H1 (cell line): ENCODE measurements around the gene AFAP1L1. TPM values are rescaled to one million over a fixed set of nuclear protein-coding genes. Genes with fewer than 3 reads are reported as not detected.

ENCODE experiments used
- CTCF ChIA-PET: fragments of 300-600 bp; sonication (Branson Sonifier 250); formaldehyde crosslinking; loops from one replicate; lab custom pipeline; 2021; ENCODE audit not compliant: partially characterized antibody; lab: Charles Lee
- POLR2A ChIA-PET: fragments of 300-600 bp; sonication (Branson Sonifier 250); formaldehyde crosslinking; loops from one replicate; lab custom pipeline; 2021; ENCODE audit warnings: inconsistent platforms; ENCODE audit not compliant: partially characterized antibody; lab: Charles Lee
- DNase-seq, 2 experiments: peaks; one replicate each; pipeline versions ENCODE4 v3.0.0 to v3.0.0-alpha.2; 2010 to 2022; ENCODE audit warnings: low spot score in 2 of 2, low read depth in 1 of 2, mixed read lengths in 1 of 2
- FAIRE-seq: peaks from 2 replicates; lab custom pipeline; 2011; peaks lifted over from hg19 to GRCh38; lab: Jason Lieb, UNC
- H2AFZ ChIP-seq: 2 replicates; pipeline ENCODE4 v1.8.1; 2012; ENCODE audit warnings: low read length, inconsistent platforms
- H2AK5ac ChIP-seq: 2 replicates; pipeline ENCODE4 v1.6.1; 2013; ENCODE audit warnings: low read depth, low read length
- H2BK120ac ChIP-seq: replicated peaks from 2 replicates; pipeline ENCODE3; 2013; ENCODE audit warnings: low read depth, low read length, inconsistent platforms
- H2BK12ac ChIP-seq: 2 replicates; pipeline ENCODE4 v1.6.1; 2013; ENCODE audit warnings: low read depth, low read length
- H2BK15ac ChIP-seq: 2 replicates; pipeline ENCODE4 v1.6.1; 2013; ENCODE audit warnings: low read length
- H2BK20ac ChIP-seq: 2 replicates; pipeline ENCODE4 v1.6.1; 2013; ENCODE audit warnings: low read length
- H2BK5ac ChIP-seq: 2 replicates; pipeline ENCODE4 v1.6.1; 2013; ENCODE audit warnings: low read depth, low read length
- H3K14ac ChIP-seq: 2 replicates; pipeline ENCODE4 v1.6.1; 2013; ENCODE audit warnings: inconsistent platforms; ENCODE audit not compliant: insufficient read length
- H3K18ac ChIP-seq: 2 replicates; pipeline ENCODE4 v1.6.1; 2013; ENCODE audit warnings: low read length; ENCODE audit errors: extremely low read depth
- H3K23ac ChIP-seq: 2 replicates; pipeline ENCODE4 v1.6.1; 2013; ENCODE audit warnings: inconsistent platforms; ENCODE audit not compliant: insufficient read length
- H3K23me2 ChIP-seq: 2 replicates; pipeline ENCODE4 v1.6.1; 2013; ENCODE audit warnings: low read depth, low read length
- H3K27ac ChIP-seq: 2 replicates; pipeline ENCODE4 v1.6.1; 2011; ENCODE audit warnings: low read depth, low read length, inconsistent platforms
- H3K27me3 ChIP-seq, 4 experiments: replicated peaks in 1 of 4; 1 replicate in 1 of 4; 2 replicates in 3 of 4; pipeline versions ENCODE4 v1.6.1 to v1.8.1; 2011 to 2013; ENCODE audit warnings: low read length in 3 of 4, mild to moderate bottlenecking in 3 of 4, inconsistent platforms in 2 of 4, mixed read lengths in 2 of 4, moderate library complexity in 1 of 4; ENCODE audit not compliant: control insufficient read depth in 3 of 4, insufficient read depth in 3 of 4; ENCODE audit errors: extremely low read depth in 1 of 4
- H3K36me3 ChIP-seq, 4 experiments: 2 replicates each; pipeline versions ENCODE4 v1.6.1 to v1.8.1; 2011 to 2013; ENCODE audit warnings: mild to moderate bottlenecking in 4 of 4, low read length in 3 of 4, moderate library complexity in 2 of 4, control low read depth in 1 of 4, inconsistent platforms in 1 of 4; ENCODE audit not compliant: insufficient read depth in 4 of 4, control insufficient read depth in 2 of 4
- H3K4ac ChIP-seq: replicated peaks from 2 replicates; pipeline ENCODE3; 2013; ENCODE audit warnings: low read length, low read depth, mixed read lengths, inconsistent platforms; ENCODE audit not compliant: insufficient read length
- H3K4me1 ChIP-seq, 4 experiments: replicated peaks in 1 of 4; 1 replicate in 1 of 4; 2 replicates in 3 of 4; pipeline versions ENCODE4 v1.6.1 to v1.8.1; 2011 to 2013; ENCODE audit warnings: low read length in 3 of 4, inconsistent platforms in 2 of 4, mixed read lengths in 1 of 4; ENCODE audit not compliant: insufficient read depth in 4 of 4, control insufficient read depth in 3 of 4
- H3K4me2 ChIP-seq, 2 experiments: 2 replicates each; pipeline versions ENCODE4 v1.6.1 to v1.8.1; 2011 to 2013; ENCODE audit warnings: low read depth in 2 of 2, low read length in 2 of 2, control low read depth in 1 of 2, inconsistent platforms in 1 of 2, mild to moderate bottlenecking in 1 of 2; ENCODE audit not compliant: insufficient read depth in 1 of 2
- H3K4me3 ChIP-seq, 4 experiments: fragments of 200-600, 300-600 bp in 1 of 4; sonication (generic), shearing (Covaris generic), sonication (Bioruptor Twin) in 1 of 4; 2 replicates each; pipeline versions ENCODE4 v1.5.1 to v1.8.1; 2011 to 2016; ENCODE audit warnings: low read length in 4 of 4, low read depth in 3 of 4, control low read depth in 2 of 4, inconsistent platforms in 2 of 4, mild to moderate bottlenecking in 2 of 4, mixed read lengths in 1 of 4, moderate library complexity in 1 of 4; ENCODE audit not compliant: insufficient read depth in 2 of 4; ENCODE audit errors: extremely low read depth in 1 of 4
- H3K56ac ChIP-seq: replicated peaks from 2 replicates; pipeline ENCODE3; 2013; ENCODE audit warnings: low read depth, mild to moderate bottlenecking, mixed read lengths, low read length, inconsistent platforms; ENCODE audit not compliant: insufficient read length
- H3K79me1 ChIP-seq: 2 replicates; pipeline ENCODE4 v1.6.1; 2013; ENCODE audit warnings: low read depth, low read length, control low read depth
- H3K79me2 ChIP-seq, 2 experiments: 2 replicates each; pipeline versions ENCODE4 v1.6.1 to v1.8.1; 2012 to 2013; ENCODE audit warnings: low read length in 2 of 2, mild to moderate bottlenecking in 2 of 2, inconsistent platforms in 1 of 2; ENCODE audit not compliant: insufficient read depth in 2 of 2, control insufficient read depth in 1 of 2
- H3K9ac ChIP-seq, 4 experiments: replicated peaks in 1 of 4; 1 replicate in 1 of 4; 2 replicates in 3 of 4; pipeline versions ENCODE4 v1.6.1 to v1.8.1; 2011 to 2013; ENCODE audit warnings: low read depth in 3 of 4, low read length in 3 of 4, control low read depth in 2 of 4, mild to moderate bottlenecking in 2 of 4, moderate library complexity in 2 of 4, inconsistent platforms in 1 of 4; ENCODE audit errors: extremely low read depth in 1 of 4
- H3K9me3 ChIP-seq, 2 experiments: 2 replicates each; pipeline versions ENCODE4 v1.6.1 to v1.8.1; 2012 to 2013; ENCODE audit warnings: mild to moderate bottlenecking in 2 of 2, moderate library complexity in 2 of 2, control low read depth in 1 of 2, inconsistent platforms in 1 of 2, low read depth in 1 of 2, low read length in 1 of 2, mixed read lengths in 1 of 2; ENCODE audit not compliant: insufficient read depth in 2 of 2
- H4K20me1 ChIP-seq, 2 experiments: replicated peaks in 1 of 2; 2 replicates each; pipeline versions ENCODE3 to v1.8.1; 2011 to 2013; ENCODE audit warnings: inconsistent platforms in 2 of 2, low read length in 2 of 2, mild to moderate bottlenecking in 1 of 2; ENCODE audit not compliant: insufficient read depth in 2 of 2, control insufficient read depth in 1 of 2
- H4K5ac ChIP-seq: 2 replicates; pipeline ENCODE4 v1.6.1; 2013; ENCODE audit warnings: low read length, low read depth, mixed read lengths, inconsistent platforms; ENCODE audit not compliant: insufficient read length
- H4K8ac ChIP-seq: 2 replicates; pipeline ENCODE4 v1.8.0; 2013; ENCODE audit warnings: mild to moderate bottlenecking, moderate library complexity, low read length, inconsistent platforms; ENCODE audit not compliant: insufficient read depth; ENCODE audit errors: extremely low read depth
- H4K91ac ChIP-seq: replicated peaks from 2 replicates; pipeline ENCODE3; 2013; ENCODE audit warnings: low read length, mixed read lengths, inconsistent platforms; ENCODE audit not compliant: insufficient read length
- CREB1 ChIP-seq: IDR thresholded peaks from 2 replicates; pipeline ENCODE4 v1.6.1; 2012; ENCODE audit warnings: inconsistent platforms
- JUN ChIP-seq: IDR thresholded peaks from 2 replicates; pipeline ENCODE4 v1.6.1; 2011; ENCODE audit warnings: low read depth, mild to moderate bottlenecking, improper control_type of control experiment, low read length
- KDM4A ChIP-seq: IDR thresholded peaks from one replicate; pipeline ENCODE4 v1.7.1; 2012; ENCODE audit warnings: low read depth, mild to moderate bottlenecking, moderate library complexity, low read length, inconsistent platforms; ENCODE audit not compliant: severe bottlenecking
- SAP30 ChIP-seq: fragments of 300-600 bp; sonication (generic); IDR thresholded peaks from 2 replicates; pipeline ENCODE4 v1.7.1; 2012; ENCODE audit warnings: low read length, moderate library complexity, mild to moderate bottlenecking, inconsistent platforms; ENCODE audit not compliant: insufficient read depth, insufficient replicate concordance
- SP1 ChIP-seq: IDR thresholded peaks from 2 replicates; pipeline ENCODE4 v1.6.1; 2011; ENCODE audit warnings: low read depth, low read length
- SP4 ChIP-seq: IDR thresholded peaks from 2 replicates; pipeline ENCODE4 v1.6.1; 2012; ENCODE audit warnings: low read length, inconsistent platforms
- TEAD4 ChIP-seq: IDR thresholded peaks from 2 replicates; pipeline ENCODE4 v1.6.1; 2012; ENCODE audit warnings: low read depth, low read length, inconsistent platforms, mixed read lengths
- WGBS, 2 experiments: shearing (Covaris generic) in 1 of 2; methylation state at CpG; one replicate each; pipeline versions ENCODE4 v1.1.6 to v1.1.7; 2013 to 2015; ENCODE audit warnings: low lambda C conversion rate in 2 of 2, mixed read lengths in 2 of 2, inconsistent platforms in 1 of 2, low coverage in 1 of 2, missing lambda C conversion rate in 1 of 2; ENCODE audit not compliant: insufficient replicate concordance in 2 of 2, insufficient coverage in 1 of 2, insufficient read length in 1 of 2; ENCODE audit errors: extremely low coverage in 1 of 2, missing lambda C conversion rate in 1 of 2; 5-methylcytosine and 5-hydroxymethylcytosine counted together
- polyA plus RNA-seq, 7 experiments: library from polyadenylated mRNA; depleted of rRNA in 3 of 7; stranded (reverse) in 5 of 7; unstranded in 2 of 7; fragments of >200 nt in 5 of 7; fragments of 200-250 nt in 2 of 7; gene quantifications; 1 replicate in 5 of 7; 2 replicates in 1 of 7; 4 replicates in 1 of 7; pipeline versions ENCODE4 v1.2.1 to v1.2.3, GENCODE V29; 2011 to 2013; ENCODE audit warnings: missing spikeins in 2 of 7, mixed read lengths in 2 of 7
- total RNA-seq: library from RNA; stranded (reverse); fragmentation: NEBNext Ultra II Directional; extraction: Animal tissue kit (Norgen Biotek cat#: 25700); gene quantifications from 2 replicates; pipeline ENCODE4 v1.2.1, GENCODE V29; 2021
- TF ChIP-seq, protein P1 (sequence below): IDR thresholded peaks from 2 replicates; pipeline ENCODE4 v1.6.1; 2012; ENCODE audit warnings: inconsistent platforms

Gene AFAP1L1
- total and polyA plus RNA-seq, 2 of the 8 experiments (the other 6 are each of a cell fraction or from before 2014, with no cell fraction given) = 0.79 to 4.7 TPM

DNA sequence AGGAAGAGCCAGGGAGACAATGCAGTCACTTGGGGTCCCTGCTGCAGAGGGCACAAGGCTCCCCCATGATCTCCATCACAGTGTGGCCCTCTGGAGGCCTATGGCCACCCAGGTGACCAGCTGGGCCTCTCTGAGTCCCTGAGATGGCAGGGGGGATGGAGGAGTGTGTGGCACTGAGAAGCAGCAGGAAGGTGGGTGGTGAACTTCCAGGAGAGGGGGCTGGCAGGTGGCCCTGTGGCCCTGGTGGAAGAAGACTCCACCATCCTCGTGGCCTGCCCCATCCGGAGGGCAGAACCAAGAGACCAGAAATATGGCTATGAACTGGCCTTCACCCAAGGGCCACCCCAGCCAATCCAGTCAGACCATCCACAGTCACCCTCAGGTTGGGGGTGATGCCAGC lies 31.7 kb upstream of the AFAP1L1 start:
- Histone ChIP-seq H3K9ac (no peak overlapping the region), H2BK5ac (no peak overlapping the region), H3K4me1 (no peaks in the 10 kb centered on the region)
- TF ChIP-seq SAP30 (no peak), SP1 (no peak), SP4 (no peak), KDM4A (no peak), TEAD4 (no peak), JUN (no peak), CREB1 (no peak)
- TF ChIP-seq, protein P1, sequence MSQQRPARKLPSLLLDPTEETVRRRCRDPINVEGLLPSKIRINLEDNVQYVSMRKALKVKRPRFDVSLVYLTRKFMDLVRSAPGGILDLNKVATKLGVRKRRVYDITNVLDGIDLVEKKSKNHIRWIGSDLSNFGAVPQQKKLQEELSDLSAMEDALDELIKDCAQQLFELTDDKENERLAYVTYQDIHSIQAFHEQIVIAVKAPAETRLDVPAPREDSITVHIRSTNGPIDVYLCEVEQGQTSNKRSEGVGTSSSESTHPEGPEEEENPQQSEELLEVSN = no peak
- TF ChIP-seq, all 59 proteins: peak for 0
- no peak overlapping the region for H4K91ac ChIP-seq
- DNase-seq (no peak), FAIRE-seq (no peak)
- no peak overlapping the region for H3K14ac ChIP-seq
- H3K4me2 ChIP-seq = no peak overlapping the region
- no peak overlapping the region for H2AK5ac ChIP-seq
- H2BK120ac ChIP-seq = no peak overlapping the region
- no peak overlapping the region for H3K27ac ChIP-seq
- no peaks in the 10 kb centered on the region; a peak in 1 of 7 replicates for H3K27me3 ChIP-seq
- WGBS, 2 experiments = 67% methylated on average over 1 of the region's 2 CpGs; no CpG with 5 or more reads in 1 of the 2 experiments
- H3K9me3 ChIP-seq = no peaks in the 10 kb centered on the region
- no peak overlapping the region for H3K4me3 ChIP-seq
- H3K56ac ChIP-seq = no peak overlapping the region
- H4K5ac ChIP-seq = no peak overlapping the region
- H2BK20ac ChIP-seq = no peak overlapping the region
- no peak overlapping the region for H3K18ac ChIP-seq
- POLR2A ChIA-PET = no interaction called here
- H2BK15ac ChIP-seq = no peak overlapping the region
- H3K79me2 ChIP-seq = no peaks in the 10 kb centered on the region
- no peak overlapping the region for H2BK12ac ChIP-seq
- H3K23me2 ChIP-seq = no peaks in the 10 kb centered on the region
- no peak overlapping the region for H4K8ac ChIP-seq
- H4K20me1 ChIP-seq = no peaks in the 10 kb centered on the region
- H3K23ac ChIP-seq = no peak overlapping the region
- no peak overlapping the region for H2AFZ ChIP-seq
- H3K36me3 ChIP-seq = no peaks in the 10 kb centered on the region
- no peak overlapping the region for H3K4ac ChIP-seq
- CTCF ChIA-PET = interaction anchor here (0.6 to 6.6 kb wide), 6 partner anchors 10 to 115 kb away, joined by 3 to 46 read pairs (median 8); no protein-coding TSS in a partner anchor
- no peaks in the 10 kb centered on the region for H3K79me1 ChIP-seq
